Measurements from ENCODE around the gene KAT8. TPM values are rescaled to one million over a fixed set of nuclear protein-coding genes. Genes with fewer than 3 reads are reported as not detected.

KAT8 gene
- total RNA-seq, 1 donor from 2014 or later, result 56.0 TPM

GRCh38 chr16:31077592-31078396, 39.7 kb upstream of the KAT8 start:
- peaks cover 21% of the 10 kb centered on the region for H3K36me3 Mint-ChIP-seq (ENCODE audit: unreplicated experiment)
- H3K27me3 Mint-ChIP-seq (ENCODE audit: unreplicated experiment), result no peaks in the 10 kb centered on the region
- H3K4me1 Mint-ChIP-seq (ENCODE audit: unreplicated experiment), result peaks cover 12% of the 10 kb centered on the region
- no peak overlapping the region for H3K4me3 Mint-ChIP-seq (ENCODE audit: unreplicated experiment)
- no peak for DNase-seq (ENCODE audit: extremely low spot score, unreplicated experiment)
- H3K27ac Mint-ChIP-seq (ENCODE audit: unreplicated experiment), result no peak overlapping the region
- no peak for TF ChIP-seq CTCF (IDR thresholded peaks at IDR 0.05)
- H3K9me3 Mint-ChIP-seq (ENCODE audit: unreplicated experiment), result no peaks in the 10 kb centered on the region

- Mint-ChIP-seq H3K4me3 (ENCODE audit: unreplicated experiment) (no peak overlapping the region), H3K9me3 (ENCODE audit: unreplicated experiment) (no peaks in the 10 kb centered on the region), H3K27ac (ENCODE audit: unreplicated experiment) (no peak overlapping the region), H3K4me1 (ENCODE audit: unreplicated experiment) (peaks cover 12% of the 10 kb centered on the region), H3K36me3 (ENCODE audit: unreplicated experiment) (peaks cover 23% of the 10 kb centered on the region), H3K27me3 (ENCODE audit: unreplicated experiment) (no peaks in the 10 kb centered on the region)
- no peak for TF ChIP-seq CTCF (IDR thresholded peaks at IDR 0.05)
- DNase-seq (ENCODE audit: extremely low spot score, unreplicated experiment), result no peak
Measured at GRCh38 chr16:31078597-31079341, 38.7 kb upstream of the KAT8 start.

GRCh38 chr16:31079342-31079944, 38.0 kb upstream of the KAT8 start:
- H3K27ac Mint-ChIP-seq (ENCODE audit: unreplicated experiment), result no peak overlapping the region
- peaks cover 12% of the 10 kb centered on the region for H3K4me1 Mint-ChIP-seq (ENCODE audit: unreplicated experiment)
- no peak for TF ChIP-seq CTCF (IDR thresholded peaks at IDR 0.05)
- H3K9me3 Mint-ChIP-seq (ENCODE audit: unreplicated experiment), result no peaks in the 10 kb centered on the region
- no peaks in the 10 kb centered on the region for H3K27me3 Mint-ChIP-seq (ENCODE audit: unreplicated experiment)
- peaks cover 23% of the 10 kb centered on the region for H3K36me3 Mint-ChIP-seq (ENCODE audit: unreplicated experiment)
- no peak for DNase-seq (ENCODE audit: extremely low spot score, unreplicated experiment)
- H3K4me3 Mint-ChIP-seq (ENCODE audit: unreplicated experiment), result no peak overlapping the region

GRCh38 chr16:31080035-31080629, 37.3 kb upstream of the KAT8 start:
- Mint-ChIP-seq H3K4me3 (ENCODE audit: unreplicated experiment) (no peak overlapping the region), H3K27ac (ENCODE audit: unreplicated experiment) (no peak overlapping the region), H3K9me3 (ENCODE audit: unreplicated experiment) (no peaks in the 10 kb centered on the region), H3K27me3 (ENCODE audit: unreplicated experiment) (no peaks in the 10 kb centered on the region), H3K36me3 (ENCODE audit: unreplicated experiment) (peaks cover 23% of the 10 kb centered on the region), H3K4me1 (ENCODE audit: unreplicated experiment) (peaks cover 5% of the 10 kb centered on the region)
- DNase-seq (ENCODE audit: extremely low spot score, unreplicated experiment), result no peak
- TF ChIP-seq CTCF (IDR thresholded peaks at IDR 0.05), result no peak
